NCI-H2081 (cell line): Measurements from ENCODE around the gene EYA2.
"Not testable (repeated sequence)": the region's sequence is repeated elsewhere in the genome, so short reads cannot be mapped to it uniquely, and the experiment has no call there.

Source experiments
- DNase-seq, 2 experiments: peaks; one replicate each; lab custom pipeline; 2025; lab: John Stamatoyannopoulos, UW

EYA2 gene

DNA sequence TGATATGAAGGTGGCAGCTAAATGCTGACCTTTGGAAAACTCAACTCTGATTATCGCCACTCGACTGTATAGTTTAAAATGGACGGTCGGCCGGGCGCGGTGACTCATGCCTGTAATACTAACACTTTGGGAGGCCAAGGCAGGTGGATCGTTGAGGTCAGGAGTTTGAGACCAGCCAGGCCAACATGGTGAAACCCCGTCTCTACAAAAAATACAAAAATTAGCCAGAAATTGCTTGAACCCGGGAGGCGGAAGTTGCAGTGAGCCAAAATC, 310.1 kb downstream of the EYA2 start:
- DNase-seq, result not testable (repeated sequence)

DNA sequence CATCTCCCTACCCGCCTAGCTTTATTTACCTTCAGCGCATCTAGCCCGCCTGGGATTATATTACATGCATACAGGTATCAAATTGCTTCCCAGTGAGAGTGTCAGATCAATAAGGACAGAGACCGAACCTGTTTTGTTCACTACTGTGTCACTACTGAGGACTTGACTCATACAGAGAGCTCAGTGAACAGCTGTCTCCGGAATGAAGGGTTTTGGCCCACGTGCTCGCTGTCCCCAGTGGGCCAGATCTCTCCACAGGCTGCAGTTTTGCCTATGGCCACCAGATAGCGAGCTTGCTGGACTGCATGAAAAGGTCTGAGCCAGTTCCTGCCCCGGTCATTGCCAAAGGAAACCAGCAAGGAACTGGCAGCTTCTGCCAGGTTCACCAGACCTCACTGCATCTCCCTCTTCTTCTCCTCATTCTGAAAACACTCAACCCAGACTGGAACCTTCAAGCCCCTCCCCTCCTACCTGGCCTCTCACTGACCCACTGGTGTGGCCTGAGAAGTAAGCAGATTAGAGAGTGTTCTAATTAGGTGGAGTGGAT, 311.0 kb downstream of the EYA2 start:
- peak; percentile 2 to 7 for DNase-seq

DNA sequence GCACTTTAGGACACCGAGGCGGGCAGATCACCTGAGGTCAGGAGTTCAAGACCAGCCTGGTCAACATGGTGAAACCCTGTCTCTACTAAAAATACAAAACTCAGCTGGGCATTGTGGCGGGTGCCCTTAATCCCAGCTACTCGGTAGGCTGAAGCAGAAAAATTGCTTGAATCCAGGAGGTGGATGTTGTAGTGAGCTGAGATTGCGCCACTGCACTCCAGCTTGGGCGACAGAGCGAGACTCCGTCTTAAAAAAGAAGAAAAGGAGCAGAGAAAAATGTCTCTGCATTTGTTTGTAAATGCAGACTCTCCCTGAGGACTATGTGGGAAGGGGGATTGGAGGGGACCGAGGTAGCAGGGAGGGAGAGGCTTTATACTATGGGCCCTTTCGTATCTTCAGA, 311.9 kb downstream of the EYA2 start:
- not testable (repeated sequence) for DNase-seq

DNA sequence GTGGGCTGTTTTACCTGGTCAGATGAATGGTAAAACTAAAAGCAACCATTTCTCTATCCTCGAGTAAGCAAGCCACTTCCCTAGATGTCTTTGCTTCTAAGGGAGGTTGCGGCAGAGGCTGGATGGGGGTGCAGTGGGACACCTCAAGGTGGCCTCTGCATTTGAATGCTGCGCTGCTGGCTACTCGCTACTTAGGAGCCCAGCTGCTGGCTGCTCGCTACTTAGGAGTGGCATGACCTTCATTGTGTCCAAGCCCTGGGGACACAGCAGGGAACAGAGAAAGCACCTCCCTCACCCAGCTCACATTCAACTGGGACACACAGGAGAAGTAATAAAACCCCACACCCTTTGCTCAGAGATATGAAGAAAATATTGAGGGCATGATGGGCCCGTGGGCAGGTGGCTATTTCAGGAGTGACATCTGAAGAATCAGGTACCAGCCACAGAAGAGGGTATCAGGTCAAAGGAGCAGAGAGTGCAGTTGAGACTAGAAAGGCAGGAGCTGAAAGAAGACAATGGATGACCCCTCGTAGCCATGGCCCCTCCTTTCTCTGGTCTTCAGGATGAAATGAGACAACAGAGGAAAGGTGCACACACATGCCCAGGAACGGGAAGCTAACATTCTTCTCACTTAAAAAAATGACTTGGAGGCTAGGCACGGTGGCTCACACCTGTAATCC, 312.5 kb downstream of the EYA2 start:
- DNase-seq, result no peak

DNA sequence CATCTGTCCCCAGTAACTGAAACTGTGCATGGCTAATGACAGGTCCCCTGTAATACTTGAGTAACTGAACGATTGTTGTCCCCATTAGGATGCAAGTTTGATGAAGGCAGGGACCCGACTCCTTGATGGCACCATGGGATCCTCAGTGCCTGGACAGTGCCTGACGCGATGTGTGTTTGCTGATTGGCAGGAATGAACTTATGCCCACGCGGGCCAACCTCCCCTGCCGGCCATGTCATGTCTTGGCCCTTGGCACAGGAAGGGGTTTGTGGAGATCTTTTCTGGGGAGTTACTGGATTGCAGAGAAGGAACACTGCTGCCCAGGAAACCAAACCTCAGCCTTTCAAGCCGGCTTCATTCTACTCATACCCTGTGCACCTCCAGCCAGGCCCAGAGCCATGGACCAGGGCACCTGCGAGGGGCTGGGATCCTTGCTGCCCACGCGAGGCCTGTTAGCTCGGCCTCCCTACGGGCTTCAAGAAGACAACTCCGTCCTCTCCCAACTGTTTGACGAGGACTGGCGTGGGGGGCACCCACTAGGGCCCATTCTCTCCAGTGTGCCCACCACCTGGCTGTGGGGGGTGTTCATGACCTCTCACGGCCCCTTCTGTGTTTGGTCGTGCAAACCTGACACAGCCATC, 314.0 kb downstream of the EYA2 start:
- DNase-seq, result no peak

DNA sequence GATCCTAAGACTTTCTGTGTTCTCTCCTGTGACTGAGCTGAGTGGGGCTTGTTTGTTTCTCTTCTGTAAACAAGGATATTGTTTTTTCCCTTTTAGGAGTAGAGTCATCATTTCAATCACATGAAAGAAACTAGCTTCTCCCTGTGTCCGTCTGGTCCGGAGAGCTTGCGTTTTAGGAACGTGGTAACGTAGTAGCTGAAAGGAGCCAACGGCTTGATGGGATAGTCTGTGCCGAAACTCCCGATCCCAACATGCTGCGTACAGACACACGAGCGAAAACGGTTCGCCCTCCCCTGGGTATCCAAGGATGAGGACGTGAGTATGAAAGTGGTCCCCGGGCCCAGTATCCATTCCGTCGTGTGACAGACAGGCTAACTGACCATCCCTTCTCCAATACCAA, 315.3 kb downstream of the EYA2 start:
- no peak for DNase-seq

DNA sequence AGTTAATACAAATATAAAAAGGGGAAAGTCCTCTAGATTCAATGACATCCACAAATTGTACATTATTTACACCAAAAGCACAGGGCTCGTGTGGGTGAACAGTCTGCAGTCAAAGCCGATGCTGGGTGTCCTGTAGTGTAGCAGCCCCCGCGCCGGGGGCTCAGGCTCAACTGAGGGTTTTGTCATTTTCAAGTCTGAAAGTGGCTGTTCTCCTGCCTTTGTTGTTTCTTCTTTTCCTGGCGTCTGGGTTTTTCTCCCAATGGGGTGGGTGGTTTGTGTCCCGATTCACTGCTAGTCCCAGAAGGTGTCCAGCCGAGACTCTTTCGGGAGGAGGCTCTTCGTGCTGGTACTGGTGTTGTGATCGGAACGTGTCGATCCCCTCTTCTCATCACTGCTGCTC, 315.8 kb downstream of the EYA2 start:
- DNase-seq, result no peak

DNA sequence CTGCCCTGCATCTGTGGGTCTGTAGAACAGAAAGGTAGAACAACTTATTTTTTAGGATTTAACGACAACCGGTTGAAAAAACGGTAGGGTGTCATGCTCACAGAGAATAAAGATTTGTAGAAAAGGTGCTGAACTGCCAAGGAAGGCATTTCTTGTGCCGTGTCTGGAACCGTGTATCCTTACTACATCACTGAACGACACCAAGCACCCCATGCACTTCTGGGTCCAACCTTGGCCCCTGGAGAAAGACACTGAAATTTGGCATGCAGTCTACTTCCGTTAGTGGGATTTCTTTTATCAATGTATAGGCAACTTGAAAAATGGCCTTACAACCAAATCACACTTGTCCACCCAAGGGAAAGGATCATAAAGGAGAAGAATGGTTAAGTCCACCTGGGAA, 316.4 kb downstream of the EYA2 start:
- DNase-seq, result no peak

DNA sequence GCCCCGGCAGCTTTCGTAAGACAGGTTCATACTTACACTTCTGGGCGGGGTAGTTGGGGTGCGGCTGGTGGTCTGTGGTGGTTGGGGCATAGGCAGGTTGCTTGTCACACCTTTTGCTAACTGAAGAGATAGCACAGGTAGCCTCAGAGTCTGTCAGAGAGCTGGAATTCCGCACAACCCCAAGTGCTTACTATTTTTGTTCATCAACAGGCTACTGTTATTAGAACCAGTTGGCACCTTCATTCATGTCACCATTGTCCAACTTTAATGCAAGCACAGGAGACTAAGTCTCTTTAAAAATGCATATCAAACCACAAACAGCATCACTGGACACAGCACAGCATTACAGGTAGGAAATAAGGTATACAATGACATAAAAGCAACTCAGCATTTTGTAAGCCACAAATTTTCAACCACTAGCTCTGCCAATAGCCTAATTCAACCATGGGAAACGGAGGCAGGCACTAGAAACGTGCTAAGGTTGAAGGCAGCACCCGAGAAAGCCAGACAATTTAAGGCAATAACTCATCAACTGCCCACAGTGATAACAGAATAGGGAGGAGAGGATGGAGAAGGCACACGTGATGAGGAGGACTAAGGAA, 318.1 kb downstream of the EYA2 start:
- no peak for DNase-seq

DNA sequence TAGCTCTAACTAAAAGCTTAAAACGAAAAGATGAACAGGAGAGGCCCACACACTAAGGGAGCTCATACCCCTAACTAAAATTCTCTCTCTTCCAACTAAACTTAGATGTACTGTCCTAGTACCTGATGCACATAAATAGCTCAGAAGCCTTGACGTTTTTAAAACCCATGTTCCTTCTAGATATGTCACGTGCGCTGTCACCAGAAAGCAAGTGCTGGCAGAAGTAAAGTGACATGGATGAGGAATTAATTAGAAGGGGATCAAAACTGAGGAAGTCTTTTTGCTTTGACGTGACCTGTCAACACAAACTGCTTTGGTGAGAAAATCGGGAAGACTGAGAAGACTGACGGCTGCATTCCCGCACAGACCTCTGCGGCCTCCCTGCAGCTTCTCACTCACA, 319.3 kb downstream of the EYA2 start:
- no peak for DNase-seq

DNA sequence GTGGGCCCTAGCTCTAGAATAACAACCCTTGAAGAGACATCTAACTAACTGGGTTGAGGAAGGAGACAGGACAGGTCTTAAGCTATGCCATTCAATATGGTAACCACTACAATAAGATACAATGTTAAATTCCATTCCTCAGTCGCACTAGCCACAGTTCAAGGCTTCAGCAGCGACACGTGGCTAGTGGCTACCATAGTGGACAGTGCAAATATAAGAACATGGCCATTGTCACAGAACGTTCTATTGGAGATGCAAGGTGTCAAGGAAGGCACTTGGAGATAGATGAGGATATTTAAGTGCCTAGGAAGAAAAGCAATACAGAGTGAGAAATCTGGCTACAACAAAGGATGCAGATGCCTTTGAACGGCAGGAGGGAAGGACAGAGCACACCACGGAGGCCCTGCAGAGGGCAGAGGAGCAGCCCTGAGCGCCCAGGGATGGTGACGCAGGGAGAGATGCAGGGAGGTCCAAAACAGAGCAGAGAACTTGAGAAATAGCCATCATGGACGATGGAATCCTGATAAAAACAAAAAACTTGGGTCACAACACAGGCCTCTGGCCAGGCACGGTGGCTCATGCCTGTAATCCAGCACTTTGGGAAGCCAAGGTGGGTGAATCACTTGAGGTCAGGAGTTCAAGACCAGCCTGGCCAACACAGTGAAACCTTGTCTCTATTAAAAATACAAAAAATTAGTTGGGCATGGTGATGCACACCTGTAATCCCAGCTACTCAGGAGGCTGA, 321.2 kb downstream of the EYA2 start:
- DNase-seq, result no peak

DNA sequence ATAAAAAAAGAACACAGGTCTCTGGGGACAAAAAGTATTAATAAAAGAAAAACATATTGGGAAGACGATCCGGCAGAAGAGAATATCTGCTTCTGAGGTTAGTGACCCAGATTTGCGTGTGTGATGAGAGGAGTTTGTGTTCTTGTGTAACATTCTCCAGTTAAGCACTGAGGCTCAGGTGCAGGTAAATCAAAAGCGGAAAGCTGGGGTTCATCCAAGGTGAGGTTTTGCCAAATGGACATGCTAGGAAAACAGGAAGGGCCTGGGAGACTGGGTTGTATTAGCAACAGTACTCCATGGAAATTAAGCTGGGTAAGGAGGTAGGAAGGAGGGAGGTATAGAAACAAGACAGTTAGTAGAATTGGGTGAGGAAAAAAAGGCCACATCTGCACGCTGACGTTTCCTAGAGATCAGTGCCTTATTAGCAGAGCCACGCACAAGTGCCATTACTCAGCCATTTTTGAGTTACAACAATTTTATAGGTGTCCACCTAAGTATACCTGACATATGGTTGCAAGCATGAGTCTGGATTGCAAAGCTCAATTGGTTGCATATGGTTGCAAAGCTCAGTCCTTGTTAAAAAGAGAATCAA, 322.3 kb downstream of the EYA2 start:
- DNase-seq, result no peak

DNA sequence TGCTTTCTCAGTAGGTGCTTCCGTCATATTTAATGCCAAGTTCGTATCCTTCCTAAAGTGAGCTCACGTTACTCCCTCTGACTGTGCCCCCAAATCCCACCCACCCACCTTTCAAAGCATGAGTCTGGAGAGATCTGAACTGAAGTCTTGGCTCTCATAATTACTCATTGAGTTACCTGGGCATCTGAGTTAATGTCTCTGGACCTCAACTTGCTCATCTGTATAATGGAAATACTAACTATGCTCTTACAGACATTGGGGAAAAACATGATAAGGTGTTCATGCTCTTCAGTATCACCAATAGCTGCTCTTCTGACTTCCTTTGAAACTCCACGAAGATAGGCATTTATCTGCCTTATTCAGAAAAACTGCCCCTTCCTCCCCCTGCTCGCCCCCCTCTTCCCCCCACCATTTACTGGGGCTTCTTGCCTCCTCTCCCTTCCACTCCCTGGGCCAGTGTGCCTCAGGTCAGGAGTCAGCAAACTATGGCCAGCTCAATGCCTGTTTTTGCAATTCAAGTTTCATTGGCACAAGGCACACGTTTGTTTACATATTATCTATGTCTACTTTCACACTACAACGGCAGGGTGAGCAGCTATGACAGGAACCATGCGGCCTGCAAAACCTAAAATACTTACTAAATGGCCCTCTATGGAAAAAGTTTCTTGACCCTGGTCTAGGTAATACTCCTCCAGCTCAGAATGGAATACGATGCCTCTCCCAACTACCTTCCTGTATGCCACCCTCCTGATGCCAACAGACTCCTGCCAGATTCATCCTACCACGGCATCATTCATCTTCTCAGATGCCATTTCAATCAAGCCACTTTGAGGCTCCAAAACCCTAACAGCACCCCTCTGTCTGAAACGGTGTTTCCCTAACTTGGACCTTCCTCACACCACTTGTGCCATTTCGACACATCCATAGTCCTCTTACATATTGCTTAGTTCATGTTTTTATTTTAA, 323.1 kb downstream of the EYA2 start:
- no peak for DNase-seq

DNA sequence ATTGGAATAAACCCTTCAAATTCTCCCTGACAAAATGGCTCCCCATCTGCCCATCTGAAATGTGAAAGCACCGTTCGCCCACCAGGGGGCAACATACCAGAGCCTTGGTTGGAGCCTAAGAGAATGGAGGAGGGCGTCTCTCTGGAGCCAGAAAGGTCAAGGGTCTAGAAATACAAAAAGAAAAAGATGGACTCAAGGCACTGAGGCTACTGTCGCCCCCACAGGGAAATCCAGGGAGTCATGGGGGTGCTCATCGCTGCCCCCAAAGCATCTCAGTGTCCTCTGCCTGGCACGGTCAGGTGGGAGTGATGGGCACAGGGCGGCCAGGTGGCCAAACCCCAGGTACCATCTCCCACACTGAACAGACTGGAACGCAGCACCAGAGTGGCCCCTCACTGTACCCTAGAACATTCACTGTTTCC, 325.5 kb downstream of the EYA2 start:
- DNase-seq, result peak; percentile 2 to 3

DNA sequence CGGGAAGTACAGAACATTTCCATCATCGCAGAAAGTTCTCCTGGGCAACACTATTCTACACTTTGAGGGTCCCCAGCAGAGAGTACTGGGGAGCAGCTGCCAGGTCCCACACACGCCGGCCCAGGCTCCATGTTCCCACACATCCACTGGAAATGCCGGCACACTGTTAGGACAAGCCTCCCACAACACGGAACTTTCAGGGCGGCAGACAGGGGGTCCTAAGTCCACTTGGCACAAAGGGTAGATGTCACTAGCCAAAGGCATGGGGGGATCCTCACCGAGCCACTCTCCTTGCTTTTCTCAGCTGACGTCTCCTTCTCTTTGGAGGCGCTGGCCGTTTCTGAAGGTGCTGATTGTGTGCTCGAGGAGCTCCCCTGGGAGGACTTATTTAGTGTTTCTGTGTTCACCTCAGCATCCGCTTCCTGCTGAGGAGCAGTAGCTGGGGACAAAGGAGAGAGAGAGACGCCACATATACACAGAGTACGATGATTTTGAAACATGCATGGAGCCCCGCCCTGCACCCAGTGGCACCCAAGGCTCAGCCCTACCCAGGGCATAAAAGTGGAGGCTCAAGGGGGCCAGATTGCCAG, 326.5 kb downstream of the EYA2 start:
- DNase-seq, result no peak

DNA sequence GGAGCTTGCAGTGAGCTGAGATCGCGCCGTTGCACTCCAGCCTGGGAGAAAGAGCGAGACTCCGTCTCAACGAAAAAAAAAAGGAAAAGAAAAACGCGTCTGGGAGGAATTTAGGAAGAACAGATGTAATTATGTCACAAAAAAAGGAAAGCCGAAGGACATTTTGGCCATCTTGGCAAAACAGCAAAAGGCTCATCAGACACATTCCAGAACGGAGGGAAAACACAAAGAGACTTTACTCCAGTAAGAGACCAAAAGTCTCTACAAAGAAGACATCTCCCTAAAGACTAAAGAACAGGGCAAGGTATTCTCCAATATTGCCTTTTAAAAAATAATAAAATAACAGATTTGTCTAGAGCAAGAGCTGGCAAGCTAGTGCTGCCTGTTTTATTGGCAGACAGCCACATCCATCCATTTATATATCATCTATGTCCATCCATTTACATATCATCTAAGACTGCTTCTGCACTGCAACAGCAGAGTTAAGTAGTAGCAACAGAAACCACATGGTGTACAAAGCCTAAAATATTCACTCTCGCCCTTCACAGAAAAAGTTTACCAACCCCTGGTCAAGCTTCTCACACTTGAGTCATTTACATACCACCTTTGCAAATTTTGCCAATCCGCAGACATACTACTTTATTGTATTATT, 328.0 kb downstream of the EYA2 start:
- no peak for DNase-seq

DNA sequence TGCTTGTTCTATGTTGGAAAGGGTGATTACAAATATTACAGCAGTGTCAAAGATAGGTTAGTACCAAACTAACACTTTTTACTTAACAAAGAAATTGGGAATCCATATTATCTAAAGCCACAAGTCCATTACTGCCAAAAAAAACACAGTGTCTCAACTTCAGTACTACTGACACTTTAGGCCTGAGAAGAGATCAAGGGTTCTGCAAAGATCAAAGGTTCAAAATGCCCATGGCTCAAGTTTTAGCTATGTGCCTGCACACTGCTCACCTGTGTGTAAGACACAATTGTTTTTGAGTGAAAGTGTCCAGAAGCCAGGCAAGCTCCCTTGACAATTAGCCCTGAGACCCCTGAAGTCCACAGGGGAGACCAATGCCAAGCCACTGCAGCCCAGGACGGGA, 329.3 kb downstream of the EYA2 start:
- DNase-seq, result no peak

DNA sequence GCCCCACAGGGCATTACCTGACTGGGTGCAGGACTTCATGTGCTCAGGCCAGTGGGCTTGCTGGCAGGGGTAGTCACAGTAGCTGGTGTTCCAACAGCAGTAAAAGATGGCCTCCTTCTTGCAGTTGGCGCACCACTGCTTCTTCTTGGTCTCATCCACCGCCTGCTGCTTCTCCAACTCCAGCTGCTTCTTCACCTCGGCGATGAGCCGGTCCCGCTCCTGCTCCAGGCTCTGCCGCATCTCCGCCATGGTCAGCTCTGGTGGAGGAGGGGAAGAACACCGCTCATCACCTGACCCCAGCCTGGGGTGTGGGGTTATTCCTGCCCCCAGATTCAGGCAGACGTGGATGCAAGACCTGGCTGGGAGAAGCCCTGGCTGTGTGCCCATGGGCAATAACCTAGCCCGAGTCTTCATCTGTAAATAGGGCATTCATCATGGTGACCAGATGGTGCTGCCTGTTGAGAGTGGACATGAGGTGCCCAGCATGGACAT, 329.7 kb downstream of the EYA2 start:
- no peak for DNase-seq

DNA sequence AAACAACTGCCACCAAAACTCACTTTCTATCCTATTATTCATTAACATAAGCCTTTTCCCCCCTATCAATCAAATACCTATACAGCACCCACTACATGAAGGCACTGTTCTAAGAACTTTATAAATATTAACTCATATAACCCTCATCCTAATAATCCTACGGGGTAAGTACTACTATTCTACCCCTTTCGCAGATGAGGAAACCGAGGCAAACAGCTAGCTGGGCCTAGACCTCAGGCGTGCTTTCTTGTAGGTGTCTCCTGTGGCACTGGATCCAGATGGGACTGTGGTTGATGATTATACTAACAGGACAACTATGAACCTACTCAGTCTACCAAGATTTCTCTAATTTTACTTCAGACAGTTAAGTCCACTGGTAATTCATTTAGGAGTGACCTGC, 330.2 kb downstream of the EYA2 start:
- no peak for DNase-seq

DNA sequence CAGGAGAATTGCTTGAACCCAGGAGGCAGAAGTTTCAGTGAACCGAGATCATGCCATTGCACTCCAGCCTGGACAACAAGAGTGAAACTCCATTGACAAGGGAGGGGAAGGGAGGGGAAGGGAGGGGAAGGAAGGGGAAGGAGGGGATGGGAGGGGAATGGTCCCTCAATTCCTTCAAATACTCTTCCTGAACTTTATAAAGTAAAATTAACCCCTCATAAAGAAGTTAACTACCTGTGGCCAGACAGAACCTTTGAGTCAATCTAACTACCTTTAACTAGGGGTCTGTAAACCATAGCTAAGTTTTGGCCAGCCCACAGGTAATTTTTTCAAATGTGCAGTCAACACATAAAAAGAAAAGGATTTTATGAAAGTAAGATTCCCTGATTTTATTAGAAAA, 330.8 kb downstream of the EYA2 start:
- no peak for DNase-seq
